Urothelium cell line (cell line): ENCODE measurements around the gene PACC1.
A peak's percentile ranks its signal among the peaks of the same experiment; 100 is the strongest.
"Not testable (repeated sequence)": the region's sequence is repeated elsewhere in the genome, so short reads cannot be mapped to it uniquely, and the experiment has no call there.

Experiments
- DNase-seq: peaks from one replicate; pipeline ENCODE4 v3.0.0; 2011; ENCODE audit warnings: low spot score, mixed read lengths
- FAIRE-seq: peaks from 2 replicates; lab custom pipeline; 2011; peaks lifted over from hg19 to GRCh38; lab: Jason Lieb, UNC

Gene PACC1

DNA sequence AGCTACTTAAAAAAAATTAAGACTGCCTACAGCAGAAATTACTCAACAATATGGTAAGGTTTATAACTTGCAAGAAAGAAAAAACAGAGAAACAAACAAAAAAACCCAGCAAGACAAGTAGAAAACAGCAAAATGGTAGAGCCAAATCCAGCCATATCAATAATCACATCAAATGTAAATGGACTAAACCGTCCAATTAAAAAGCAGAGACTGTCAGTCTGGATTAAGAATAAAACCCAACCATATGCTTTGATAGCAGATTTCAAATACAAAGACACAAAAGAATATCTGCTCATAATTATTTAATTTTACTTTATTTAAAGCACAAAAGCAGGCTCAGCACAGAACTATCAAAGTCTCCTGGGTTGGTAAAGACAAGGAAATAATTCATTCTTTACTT lies 17.5 kb downstream of the PACC1 start:
- DNase-seq (no peak), FAIRE-seq (no peak)

GRCh38 chr1:212396638-212397037 lies 18.0 kb downstream of the PACC1 start:
- DNase-seq = no peak
- no peak for FAIRE-seq

GRCh38 chr1:212395678-212396437 lies 18.8 kb downstream of the PACC1 start:
- DNase-seq, FAIRE-seq: not testable (repeated sequence)

GRCh38 chr1:212388985-212389716 lies 25.5 kb downstream of the PACC1 start:
- FAIRE-seq = no peak
- DNase-seq = no peak

GRCh38 chr1:212386029-212386428 lies 28.7 kb downstream of the PACC1 start:
- DNase-seq (no peak), FAIRE-seq (no peak)

GRCh38 chr1:212381397-212382035 lies 33.2 kb downstream of the PACC1 start:
- DNase-seq (no peak), FAIRE-seq (peak; percentile 69)

DNA sequence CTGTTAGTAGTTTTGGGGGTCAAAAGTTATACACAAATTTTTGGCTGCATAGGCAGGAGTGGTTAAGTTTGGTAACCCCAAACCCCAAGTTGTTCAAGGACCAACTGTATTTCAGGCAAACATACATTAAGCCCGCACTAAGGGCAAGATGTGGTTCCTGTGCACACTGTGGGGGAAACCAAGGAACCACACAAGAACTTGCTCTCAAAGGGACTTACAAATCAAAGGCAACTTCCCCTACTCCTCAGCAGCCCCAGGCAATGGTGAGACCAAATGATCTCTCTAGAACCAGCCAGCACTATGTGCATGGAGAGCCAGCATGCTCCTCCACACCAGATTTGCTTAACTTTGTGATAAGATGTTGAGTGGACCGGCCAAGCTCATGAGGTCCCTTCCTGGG lies 35.3 kb downstream of the PACC1 start:
- DNase-seq (no peak), FAIRE-seq (no peak)

GRCh38 chr1:212377644-212378043 lies 37.0 kb downstream of the PACC1 start:
- FAIRE-seq = no peak
- DNase-seq = no peak

- DNase-seq (no peak), FAIRE-seq (no peak)
These were observed 38.7 kb downstream of the PACC1 start for GRCh38 chr1:212375986-212376385.

- peak; percentile 27 for FAIRE-seq
These were observed 46.6 kb downstream of the PACC1 start for GRCh38 chr1:212368073-212368484.

DNA sequence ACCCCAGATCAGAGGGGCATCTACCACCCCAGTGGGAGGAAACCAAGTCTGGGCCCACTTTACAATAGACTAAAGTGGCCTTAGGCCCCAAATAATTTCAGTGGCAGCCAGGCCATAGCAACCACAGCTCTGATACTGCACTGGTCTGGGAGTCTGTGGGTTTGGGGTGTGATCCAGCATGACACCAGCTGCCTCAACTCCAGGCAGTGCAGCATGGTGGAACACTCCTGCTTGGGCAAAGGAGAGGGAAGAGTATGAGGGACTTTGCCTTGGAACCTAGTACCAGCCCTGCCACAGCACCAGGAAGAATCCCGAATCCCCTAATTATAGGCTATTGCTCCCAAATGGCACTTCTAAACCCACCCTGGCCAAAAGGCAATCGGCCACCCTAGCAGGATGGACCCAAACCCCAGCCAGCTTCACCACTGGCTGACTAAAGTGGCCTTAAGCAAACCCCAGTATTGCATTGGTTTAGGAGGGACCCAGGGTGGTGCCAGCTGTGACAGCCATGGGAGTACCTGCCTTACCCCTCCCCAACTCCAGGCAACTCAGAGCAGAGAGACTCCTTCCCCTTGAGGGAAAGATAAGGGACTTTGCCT lies 47.1 kb downstream of the PACC1 start:
- no peak for FAIRE-seq
- no peak for DNase-seq

More at GRCh38 chr1:212368073-212368484, 46.6 kb downstream of the PACC1 start:
- DNase-seq = peak; percentile 61

GRCh38 chr1:212366901-212367300 lies 47.8 kb downstream of the PACC1 start:
- DNase-seq (no peak), FAIRE-seq (no peak)

GRCh38 chr1:212364985-212365384 lies 49.7 kb downstream of the PACC1 start:
- FAIRE-seq (no peak), DNase-seq (no peak)

GRCh38 chr1:212359794-212360479 lies 54.7 kb downstream of the PACC1 start:
- no peak for DNase-seq
- peak; percentile 59 for FAIRE-seq

GRCh38 chr1:212355230-212355969 lies 59.3 kb downstream of the PACC1 start:
- FAIRE-seq = no peak
- DNase-seq = no peak

DNA sequence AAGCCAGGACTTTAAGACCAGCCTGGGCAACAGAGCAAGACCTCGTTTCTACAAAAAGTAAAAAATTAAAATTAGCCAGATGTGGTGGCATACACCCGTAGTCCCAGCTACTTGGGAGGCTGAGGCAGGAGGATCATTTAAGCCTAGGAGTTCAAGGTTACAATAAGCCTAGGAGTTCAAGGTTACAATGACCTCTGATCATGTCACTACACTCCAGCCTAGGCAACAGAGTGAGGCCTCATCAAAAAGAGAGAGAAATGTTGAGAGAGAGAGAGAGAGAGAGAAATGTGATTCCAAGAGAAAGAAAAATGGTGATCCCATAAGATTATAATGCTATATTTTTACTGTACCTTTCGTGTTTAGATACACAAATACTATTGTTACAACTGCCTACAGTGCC lies 60.2 kb downstream of the PACC1 start:
- DNase-seq = no peak
- no peak for FAIRE-seq

GRCh38 chr1:212353181-212353580 lies 61.5 kb downstream of the PACC1 start:
- DNase-seq = no peak
- FAIRE-seq = no peak

GRCh38 chr1:212351588-212352362 lies 62.9 kb downstream of the PACC1 start:
- FAIRE-seq = no peak
- no peak for DNase-seq

- DNase-seq = no peak
- FAIRE-seq = no peak
These were observed 68.1 kb downstream of the PACC1 start for GRCh38 chr1:212346601-212347000.
